ENCODE results near the gene CNEP1R1. TPM values are rescaled to one million over a fixed set of nuclear protein-coding genes. Genes with fewer than 3 reads are reported as not detected.

The CNEP1R1 gene
- total and polyA plus RNA-seq, 2 donors (not counting 1 experiment from before 2014, with no cell fraction given): 32.5 to 37.3 TPM

- Histone ChIP-seq H3K9ac (ENCODE audit: insufficient read depth, low read length) (no peak overlapping the region), H3K27ac (ENCODE audit: insufficient read depth, low read length) (no peak overlapping the region), H4K20me1 (ENCODE audit: control insufficient read depth, extremely low read depth, insufficient read depth, low read length) (no peaks in the 10 kb centered on the region), H2AFZ (ENCODE audit: low read length) (no peak overlapping the region), H3K4me3 (replicated peaks in 1 of 4; ENCODE audit: control extremely low read depth in 1 of 4, insufficient read depth in 1 of 4, low read depth in 3 of 4, low read length in 4 of 4) (no peak overlapping the region), H3K36me3 (ENCODE audit: control insufficient read depth, insufficient read depth, low read length) (no peaks in the 10 kb centered on the region), H3K79me2 (ENCODE audit: control insufficient read depth, insufficient read depth, low read length) (no peaks in the 10 kb centered on the region), H3K27me3 (ENCODE audit: control insufficient read depth, insufficient read depth, low read length) (no peaks in the 10 kb centered on the region), H3K4me1 (ENCODE audit: control insufficient read depth, extremely low read depth, insufficient read depth, low read length) (no peaks in the 10 kb centered on the region), H3K9me3 (ENCODE audit: control insufficient read depth, insufficient read depth, low read depth, low read length) (no peaks in the 10 kb centered on the region), H3K4me2 (ENCODE audit: extremely low read depth, insufficient read depth, low read length) (no peak overlapping the region)
- no peak for DNase-seq (ENCODE audit: low read depth in 2 of 2)
- TF ChIP-seq CTCF (conservative IDR thresholded peaks at IDR 0.05 in 1 of 2, IDR thresholded peaks at IDR 0.05 in 1 of 2; ENCODE audit: low read depth in 1 of 2, low read length in 2 of 2) (no peak), EZH2 (IDR thresholded peaks at IDR 0.05; ENCODE audit: low read length, missing control alignments) (no peak)
These were observed 46.3 kb upstream of the CNEP1R1 start for GRCh38 chr16:49978569-49979326.

GRCh38 chr16:49980166-49980565 lies 44.9 kb upstream of the CNEP1R1 start:
- peak in 1 of 2 donors; percentile 18 for DNase-seq (ENCODE audit: low read depth in 2 of 2)
- H2AFZ ChIP-seq (ENCODE audit: low read length): no peak overlapping the region

More at GRCh38 chr16:49980166-49980565, 44.9 kb upstream of the CNEP1R1 start:
- Histone ChIP-seq H3K4me1 (ENCODE audit: control insufficient read depth, extremely low read depth, insufficient read depth, low read length) (no peaks in the 10 kb centered on the region), H3K27me3 (ENCODE audit: control insufficient read depth, insufficient read depth, low read length) (no peaks in the 10 kb centered on the region), H3K9ac (ENCODE audit: insufficient read depth, low read length) (no peak overlapping the region), H3K36me3 (ENCODE audit: control insufficient read depth, insufficient read depth, low read length) (no peaks in the 10 kb centered on the region), H3K4me3 (replicated peaks in 1 of 4; ENCODE audit: control extremely low read depth in 1 of 4, insufficient read depth in 1 of 4, low read depth in 3 of 4, low read length in 4 of 4) (no peak overlapping the region), H3K9me3 (ENCODE audit: control insufficient read depth, insufficient read depth, low read depth, low read length) (no peaks in the 10 kb centered on the region), H3K4me2 (ENCODE audit: extremely low read depth, insufficient read depth, low read length) (no peak overlapping the region), H3K79me2 (ENCODE audit: control insufficient read depth, insufficient read depth, low read length) (no peaks in the 10 kb centered on the region), H3K27ac (ENCODE audit: insufficient read depth, low read length) (no peak overlapping the region), H4K20me1 (ENCODE audit: control insufficient read depth, extremely low read depth, insufficient read depth, low read length) (no peaks in the 10 kb centered on the region)
- TF ChIP-seq CTCF (conservative IDR thresholded peaks at IDR 0.05 in 1 of 2, IDR thresholded peaks at IDR 0.05 in 1 of 2; ENCODE audit: low read depth in 1 of 2, low read length in 2 of 2) (no peak), EZH2 (IDR thresholded peaks at IDR 0.05; ENCODE audit: low read length, missing control alignments) (no peak)

Data from fibroblast of lung (primary cell).